Right renal pelvis (tissue), 4 donors: ENCODE results near the gene PIK3R2. TPM values are rescaled to one million over a fixed set of nuclear protein-coding genes. Genes with fewer than 3 reads are reported as not detected.

Source experiments
- DNase-seq, 4 donors: peaks; one replicate each; pipeline ENCODE4 v3.0.0-alpha.2; 2013; ENCODE audit warnings: low read depth in 4 of 4, low spot score in 3 of 4, missing footprints in 1 of 4
- polyA plus RNA-seq, 4 donors: library from polyadenylated mRNA; unstranded; fragments of 120-200 nt; gene quantifications; one replicate each; pipeline ENCODE4 v1.2.1, GENCODE V29; 2013; ENCODE audit not compliant: insufficient read length in 4 of 4

PIK3R2 gene
- polyA plus RNA-seq, 4 donors: 23.1 to 34.3 (median 28.3) TPM

GRCh38 chr19:18122860-18123795 is 29.8 kb upstream of the PIK3R2 start:
- DNase-seq: no peak

DNA sequence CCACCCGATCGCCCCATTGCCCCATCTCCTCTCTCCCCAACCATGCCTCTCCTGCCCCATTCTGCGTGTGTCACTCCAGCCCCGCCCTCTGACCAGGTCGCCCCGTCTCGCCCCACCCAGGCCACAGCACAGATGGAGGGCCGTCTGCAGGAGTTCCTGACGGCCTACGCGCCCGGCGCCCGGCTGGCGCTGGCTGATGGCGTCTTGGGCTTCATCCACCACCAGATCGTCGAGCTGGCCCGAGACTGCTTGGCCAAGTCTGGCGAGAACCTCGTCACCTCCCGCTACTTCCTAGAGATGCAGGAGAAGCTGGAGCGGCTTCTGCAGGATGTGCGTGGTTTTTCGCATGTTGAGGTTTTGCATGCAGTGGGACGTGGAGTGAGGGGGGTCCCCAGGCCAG is 29.1 kb upstream of the PIK3R2 start:
- DNase-seq: no peak

DNA sequence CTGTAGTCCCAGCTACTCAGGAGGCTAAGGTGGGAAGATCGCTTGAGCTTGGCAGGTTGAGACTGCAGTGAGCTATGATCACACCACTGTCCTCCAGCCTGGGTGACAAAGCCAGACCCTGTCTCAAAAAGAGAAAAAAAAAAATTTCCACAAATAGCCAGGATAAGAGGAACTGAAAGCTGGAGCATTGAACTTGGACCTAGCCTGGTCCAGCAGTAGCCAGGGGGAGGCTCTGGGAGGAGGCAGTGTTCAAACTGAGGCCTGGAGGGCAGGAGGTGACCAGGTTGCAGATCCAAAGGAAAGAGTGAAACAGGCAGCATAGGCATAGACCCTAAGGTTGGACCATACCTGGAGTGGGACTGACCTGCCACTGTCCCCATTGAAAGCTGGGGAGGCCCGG is 26.9 kb upstream of the PIK3R2 start:
- no peak for DNase-seq

DNA sequence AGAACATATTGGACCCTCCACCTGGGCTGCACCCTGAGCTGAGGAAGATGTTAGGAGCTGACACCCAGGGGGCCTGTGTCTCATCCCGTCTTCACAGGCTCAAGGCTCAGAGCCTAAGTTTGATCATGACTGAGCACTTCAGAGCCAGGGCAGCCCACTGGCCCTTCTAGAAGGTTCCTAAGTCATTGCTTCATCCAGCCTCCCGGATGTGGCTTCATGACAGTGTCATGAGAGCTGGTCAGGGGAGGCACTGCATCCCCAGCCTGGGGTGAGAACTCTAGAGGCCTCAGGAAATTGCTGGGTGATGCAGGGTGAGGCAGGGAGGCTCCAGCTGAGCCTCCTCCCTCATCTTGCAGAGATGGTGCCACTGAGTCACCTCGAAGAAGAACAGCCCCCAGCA is 24.9 kb upstream of the PIK3R2 start:
- no peak for DNase-seq

DNA sequence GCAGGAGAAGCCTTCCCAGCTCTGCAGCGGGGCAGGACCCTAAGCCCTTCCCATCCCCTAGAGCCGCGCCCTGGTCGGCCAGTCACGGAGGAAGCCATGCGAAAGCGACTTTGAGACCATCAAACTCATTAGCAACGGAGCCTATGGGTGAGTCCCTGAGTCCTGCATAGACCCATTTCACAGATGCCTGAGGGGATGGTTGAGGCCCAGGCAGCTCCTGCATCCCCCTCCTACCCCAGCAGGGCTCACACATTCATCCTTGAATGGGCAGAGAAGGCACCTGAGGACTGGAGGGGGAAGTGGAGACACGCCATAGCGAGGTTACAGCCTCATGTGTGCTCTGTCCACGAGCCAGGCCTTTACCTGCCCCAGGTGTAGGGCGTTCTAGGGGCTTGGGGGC is 24.2 kb upstream of the PIK3R2 start:
- DNase-seq: no peak

DNA sequence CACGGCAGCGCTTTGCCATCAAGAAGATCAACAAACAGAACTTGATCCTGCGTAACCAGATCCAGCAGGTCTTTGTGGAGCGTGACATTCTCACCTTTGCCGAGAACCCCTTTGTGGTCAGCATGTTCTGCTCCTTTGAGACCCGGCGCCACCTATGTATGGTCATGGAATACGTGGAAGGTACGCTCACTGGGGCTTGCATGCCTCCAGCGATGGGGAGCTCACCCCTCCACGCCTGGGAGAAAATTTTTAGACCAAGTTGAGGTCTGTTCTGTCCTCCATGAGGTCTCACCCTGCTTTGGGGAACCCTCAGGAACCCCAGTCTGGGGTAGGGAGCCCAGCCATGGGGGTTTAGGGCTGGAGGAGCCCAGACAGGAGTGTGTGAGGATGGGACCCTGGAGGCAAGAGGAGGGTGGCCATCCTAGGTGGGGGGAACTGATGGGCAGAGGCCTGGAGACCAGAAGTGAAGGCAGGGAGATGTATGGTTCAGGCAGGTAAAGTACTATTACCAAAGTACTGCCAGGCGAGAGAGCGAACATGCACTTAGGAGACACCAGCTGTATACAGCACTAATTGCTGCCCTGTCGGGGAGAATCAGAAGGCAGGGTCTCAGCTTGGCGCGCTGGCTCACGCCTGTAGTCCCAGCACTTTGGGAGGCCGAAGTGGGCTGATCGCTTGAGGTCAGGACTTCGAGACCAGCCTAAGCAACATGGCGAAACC is 22.3 kb upstream of the PIK3R2 start:
- DNase-seq: no peak

DNA sequence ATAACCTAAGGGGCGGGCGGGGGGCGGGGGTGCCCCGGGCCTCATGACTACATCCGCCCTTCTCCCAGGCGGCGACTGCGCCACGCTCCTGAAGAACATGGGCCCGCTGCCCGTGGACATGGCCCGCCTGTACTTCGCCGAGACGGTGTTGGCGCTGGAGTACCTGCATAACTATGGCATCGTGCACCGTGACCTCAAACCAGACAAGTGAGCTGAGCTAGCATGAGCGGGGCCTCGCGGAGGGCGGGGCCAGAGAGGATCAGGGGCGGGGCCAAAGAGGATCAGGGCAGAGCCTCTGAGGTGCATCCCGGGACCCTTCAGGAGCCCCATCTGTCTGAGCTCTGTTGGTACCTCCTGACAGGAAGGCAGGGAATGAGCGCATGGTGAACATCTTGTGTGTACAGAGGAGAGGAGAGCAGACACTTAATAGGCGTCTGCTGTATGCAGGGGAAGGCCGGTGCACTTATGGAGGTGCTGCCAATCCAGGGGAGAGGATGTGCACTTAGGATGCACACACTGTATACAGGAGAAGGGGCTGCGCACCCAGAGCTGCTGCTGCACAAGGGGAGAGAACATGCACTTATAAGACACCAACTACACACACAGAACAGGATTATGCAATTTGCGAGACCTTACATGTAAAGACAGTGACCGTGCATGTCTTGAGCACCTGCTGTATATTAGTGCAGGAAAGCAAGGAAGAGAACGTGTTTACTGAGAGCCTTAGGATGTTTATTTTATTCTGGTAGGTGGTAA is 20.9 kb upstream of the PIK3R2 start:
- no peak for DNase-seq

- peak in 1 of 4 donors; percentile 43 for DNase-seq
Observed at GRCh38 chr19:18135712-18136584, 17.0 kb upstream of the PIK3R2 start.

GRCh38 chr19:18137242-18137641 is 15.7 kb upstream of the PIK3R2 start:
- DNase-seq: no peak

DNA sequence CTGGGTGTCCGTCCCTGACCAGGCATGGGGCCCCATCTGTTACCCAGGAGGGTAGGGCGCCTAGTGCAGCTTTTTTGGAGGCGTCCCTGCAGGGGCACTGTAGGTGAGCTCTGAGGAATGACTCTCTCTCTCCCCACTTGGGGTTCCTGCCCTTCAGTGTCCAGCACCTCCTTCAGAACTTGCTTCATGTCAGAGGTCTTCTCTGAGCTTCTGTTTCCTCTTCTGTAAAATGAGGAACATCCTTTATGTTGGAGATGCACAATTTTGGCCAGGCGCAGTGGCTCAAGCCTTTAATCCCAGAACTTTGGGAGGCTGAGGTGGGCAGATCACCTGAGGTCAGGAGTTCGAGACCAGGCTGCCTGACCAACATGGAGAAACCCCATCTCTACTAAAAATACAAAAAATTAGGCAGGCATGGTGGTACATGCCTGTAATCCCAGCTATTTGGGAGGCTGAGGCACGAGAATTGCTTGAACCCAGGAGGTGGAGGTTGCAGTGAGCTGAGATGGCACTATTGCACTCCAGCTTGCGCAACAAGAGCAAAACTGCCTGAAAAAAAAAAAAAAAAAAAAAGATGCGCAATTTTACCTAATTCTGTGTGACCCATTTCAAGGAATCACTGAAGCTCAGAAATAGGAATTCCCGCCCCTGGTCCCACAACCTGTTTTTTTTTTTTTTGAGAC is 15.2 kb upstream of the PIK3R2 start:
- DNase-seq: no peak

GRCh38 chr19:18140473-18140872 is 12.5 kb upstream of the PIK3R2 start:
- no peak for DNase-seq

- no peak for DNase-seq
Observed at GRCh38 chr19:18141031-18141430, 11.9 kb upstream of the PIK3R2 start.

DNA sequence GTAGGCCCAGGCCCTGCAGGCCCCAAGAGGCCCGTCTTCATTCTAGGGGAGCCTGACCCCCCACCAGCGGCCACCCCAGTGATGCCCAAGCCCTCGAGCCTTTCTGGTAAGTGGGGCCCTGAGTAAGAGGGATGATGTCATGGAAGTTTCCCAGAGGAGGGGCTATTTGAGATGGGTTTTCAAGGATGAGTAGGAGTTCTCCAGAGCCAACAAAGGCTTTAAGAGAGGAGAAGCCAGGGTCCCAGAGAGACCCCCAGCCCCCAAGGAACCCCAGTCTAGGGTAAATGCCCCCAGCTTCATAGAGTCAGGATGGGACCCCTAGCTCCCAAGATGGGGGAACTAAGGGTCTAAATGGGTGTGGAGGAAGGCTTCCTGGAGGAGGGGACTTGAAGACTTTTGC is 9.1 kb upstream of the PIK3R2 start:
- DNase-seq: no peak

- no peak for DNase-seq
Observed at GRCh38 chr19:18144361-18144760, 8.6 kb upstream of the PIK3R2 start.

DNA sequence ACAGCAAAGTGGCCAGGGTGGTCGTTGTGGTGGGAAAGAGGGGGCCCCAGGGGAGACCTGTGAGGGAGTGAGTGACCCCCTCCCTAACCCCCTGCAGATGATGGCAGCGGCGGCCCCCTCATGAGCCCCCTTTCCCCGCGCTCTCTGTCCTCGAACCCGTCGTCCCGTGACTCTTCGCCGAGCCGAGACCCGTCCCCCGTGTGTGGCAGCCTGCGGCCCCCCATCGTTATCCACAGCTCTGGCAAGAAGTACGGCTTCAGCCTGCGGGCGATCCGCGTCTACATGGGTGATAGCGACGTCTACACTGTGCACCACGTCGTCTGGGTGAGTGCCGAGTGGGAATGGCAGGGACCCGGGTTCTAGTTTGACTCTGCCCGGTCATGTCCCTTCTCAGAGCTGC is 8.1 kb upstream of the PIK3R2 start:
- no peak for DNase-seq

GRCh38 chr19:18145391-18145999 is 7.5 kb upstream of the PIK3R2 start:
- no peak for DNase-seq

DNA sequence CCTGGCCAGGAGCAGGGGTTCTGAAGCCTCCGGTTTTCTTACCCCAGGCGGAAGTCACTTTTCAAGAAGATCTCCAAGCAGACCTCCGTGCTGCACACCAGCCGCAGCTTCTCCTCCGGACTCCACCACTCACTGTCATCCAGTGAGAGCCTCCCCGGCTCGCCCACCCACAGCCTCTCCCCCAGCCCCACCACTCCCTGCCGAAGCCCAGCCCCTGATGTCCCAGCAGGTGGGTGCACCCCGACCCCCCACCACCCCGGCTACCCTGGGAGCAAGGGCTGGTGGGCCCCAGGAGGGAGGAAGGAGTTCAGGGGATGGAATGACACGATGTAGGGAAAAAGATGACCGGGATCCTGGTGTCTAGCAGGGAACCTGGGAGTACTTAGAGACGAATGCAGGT is 5.6 kb upstream of the PIK3R2 start:
- DNase-seq: no peak

DNA sequence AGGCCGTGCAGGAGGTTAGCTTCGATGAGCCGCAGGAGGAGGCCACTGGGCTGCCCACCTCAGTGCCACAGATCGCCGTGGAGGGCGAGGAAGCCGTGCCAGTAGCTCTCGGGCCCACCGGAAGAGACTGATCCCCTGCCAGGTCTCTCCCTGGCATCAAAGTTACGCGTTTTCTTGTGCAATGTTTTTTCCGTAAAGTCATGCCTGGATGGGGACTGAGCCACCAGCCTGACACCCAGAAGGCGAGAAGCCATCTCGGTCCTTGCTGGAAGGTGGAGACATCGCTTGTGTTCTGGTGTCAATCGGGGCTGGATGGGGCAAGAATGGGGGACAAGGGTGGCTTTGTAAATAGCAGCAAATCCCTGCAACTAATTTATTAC is 3.4 kb upstream of the PIK3R2 start:
- DNase-seq: no peak
